HT1080 (cell line): Measurements from ENCODE around the gene LYPD6B. TPM values are rescaled to one million over a fixed set of nuclear protein-coding genes. Genes with fewer than 3 reads are reported as not detected.
A peak's percentile ranks its signal among the peaks of the same experiment; 100 is the strongest.

ENCODE experiments used
- DNase-seq: peaks from one replicate; pipeline ENCODE4 v3.0.0-alpha.2; 2015; ENCODE audit warnings: low read depth
- total RNA-seq: library from RNA; depleted of rRNA; stranded (reverse); fragments of >200 nt; shearing (Covaris generic); gene quantifications from 2 replicates; pipeline ENCODE4 v1.2.3, GENCODE V29; 2014

Gene LYPD6B
- total RNA-seq, 1 experiment from 2014 or later: 5.4 TPM

DNA sequence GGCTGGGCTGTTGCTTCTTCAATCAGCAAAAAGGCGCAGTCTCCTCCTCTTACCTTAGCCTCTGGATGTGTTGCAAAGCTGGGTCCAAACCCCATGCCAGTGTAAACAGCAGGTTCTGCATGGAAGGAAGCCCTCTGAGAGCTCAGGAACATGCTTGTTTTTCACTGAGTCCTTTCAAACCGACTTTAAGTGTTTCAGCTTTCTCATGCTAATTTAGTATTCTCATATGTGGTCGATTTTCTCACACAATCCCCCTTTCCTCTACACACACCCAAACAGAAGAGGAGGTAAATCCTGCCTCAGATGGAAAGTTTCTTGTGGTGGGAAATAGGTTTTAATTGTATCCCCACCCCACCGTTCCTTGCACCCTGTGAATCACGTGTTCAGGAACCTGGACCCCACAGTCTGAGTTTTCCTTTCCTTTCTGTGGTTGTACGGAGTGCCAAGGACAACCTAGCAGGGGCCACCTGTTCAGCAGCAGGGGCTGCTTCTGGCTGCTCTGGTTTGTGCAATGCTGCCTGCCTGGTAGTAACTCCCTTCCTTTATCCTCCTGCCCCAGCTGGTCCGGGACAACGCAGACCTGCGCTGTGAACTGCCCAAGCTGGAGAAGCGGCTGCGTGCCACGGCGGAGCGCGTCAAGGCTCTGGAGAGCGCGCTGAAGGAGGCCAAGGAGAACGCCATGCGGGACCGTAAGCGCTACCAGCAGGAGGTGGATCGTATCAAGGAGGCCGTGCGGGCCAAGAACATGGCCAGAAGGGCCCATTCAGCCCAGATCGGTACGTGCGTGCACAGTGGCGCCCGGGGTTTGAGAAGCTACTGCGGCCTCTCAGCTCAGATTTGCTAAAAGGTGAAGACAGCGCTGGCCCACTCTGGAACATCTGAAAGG is 28.7 kb upstream of the LYPD6B start:
- no peak for DNase-seq

DNA sequence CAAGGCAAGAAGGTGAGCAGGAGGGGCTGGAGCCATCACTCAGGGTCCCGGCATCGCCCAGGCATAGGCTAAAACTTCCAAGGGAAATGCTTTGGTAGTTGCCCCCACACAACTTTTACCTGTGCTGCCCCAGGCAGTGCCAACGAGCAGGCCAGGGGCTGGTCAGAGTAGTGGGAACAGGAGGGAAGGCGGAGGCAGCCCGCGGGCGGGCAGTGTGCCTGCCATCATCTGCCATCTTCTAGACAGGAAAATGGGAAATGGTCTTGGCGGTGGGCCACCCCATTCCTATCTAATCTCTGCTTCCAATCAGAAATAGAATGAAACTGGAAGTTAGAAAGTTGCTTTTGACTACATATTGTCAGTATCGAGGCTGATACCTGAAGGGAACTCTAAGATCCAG is 26.0 kb upstream of the LYPD6B start:
- no peak for DNase-seq

DNA sequence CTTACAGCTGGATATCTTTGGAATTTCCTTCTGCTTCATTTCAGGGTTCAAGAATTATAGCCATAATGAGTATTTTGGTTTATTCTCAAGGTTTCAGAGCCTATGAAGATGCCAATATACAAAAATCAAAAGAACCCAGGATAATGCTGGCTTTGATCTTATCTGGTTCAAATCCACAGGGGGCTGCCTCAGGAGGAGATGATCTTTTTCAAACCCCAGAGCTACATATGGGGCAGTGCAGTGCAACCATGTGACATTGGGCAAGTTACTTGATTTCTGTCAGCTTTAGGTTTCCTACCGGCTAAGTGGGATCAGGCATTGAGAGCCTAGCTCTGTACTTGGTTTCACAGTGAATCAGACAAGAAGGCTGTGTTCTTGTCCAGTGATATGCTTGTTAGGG is 23.0 kb upstream of the LYPD6B start:
- no peak for DNase-seq

DNA sequence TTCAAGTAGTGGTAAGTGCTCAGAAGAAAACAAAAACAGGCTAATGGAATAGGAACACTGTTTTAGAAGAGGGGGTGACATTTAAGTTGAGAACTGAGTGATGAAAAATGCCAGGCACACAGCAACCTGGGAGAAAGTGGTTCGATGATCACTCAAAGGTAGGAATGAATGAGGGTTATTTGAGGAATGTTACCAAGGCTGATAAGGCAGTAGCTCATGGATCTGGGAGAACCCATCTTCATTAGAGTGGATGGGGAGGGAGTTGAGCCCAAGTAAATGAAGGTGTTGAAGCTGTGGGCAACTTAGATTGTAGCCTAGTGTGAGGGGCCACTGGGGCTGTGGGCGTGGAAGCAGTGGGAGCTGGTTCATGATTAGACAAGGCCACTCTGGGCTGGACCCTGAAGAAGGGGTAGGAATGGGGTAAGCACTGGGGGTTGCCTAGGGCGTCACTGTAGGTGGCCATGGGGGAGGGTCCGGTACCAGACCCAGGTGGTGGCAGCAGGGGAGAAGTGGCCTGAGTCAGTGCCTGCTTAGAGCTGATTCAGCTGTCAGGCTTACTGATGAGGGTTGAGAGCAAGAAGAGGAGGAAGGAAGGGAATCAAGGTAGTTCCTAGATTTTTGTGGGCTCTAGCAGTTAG is 22.5 kb upstream of the LYPD6B start:
- DNase-seq: no peak

DNA sequence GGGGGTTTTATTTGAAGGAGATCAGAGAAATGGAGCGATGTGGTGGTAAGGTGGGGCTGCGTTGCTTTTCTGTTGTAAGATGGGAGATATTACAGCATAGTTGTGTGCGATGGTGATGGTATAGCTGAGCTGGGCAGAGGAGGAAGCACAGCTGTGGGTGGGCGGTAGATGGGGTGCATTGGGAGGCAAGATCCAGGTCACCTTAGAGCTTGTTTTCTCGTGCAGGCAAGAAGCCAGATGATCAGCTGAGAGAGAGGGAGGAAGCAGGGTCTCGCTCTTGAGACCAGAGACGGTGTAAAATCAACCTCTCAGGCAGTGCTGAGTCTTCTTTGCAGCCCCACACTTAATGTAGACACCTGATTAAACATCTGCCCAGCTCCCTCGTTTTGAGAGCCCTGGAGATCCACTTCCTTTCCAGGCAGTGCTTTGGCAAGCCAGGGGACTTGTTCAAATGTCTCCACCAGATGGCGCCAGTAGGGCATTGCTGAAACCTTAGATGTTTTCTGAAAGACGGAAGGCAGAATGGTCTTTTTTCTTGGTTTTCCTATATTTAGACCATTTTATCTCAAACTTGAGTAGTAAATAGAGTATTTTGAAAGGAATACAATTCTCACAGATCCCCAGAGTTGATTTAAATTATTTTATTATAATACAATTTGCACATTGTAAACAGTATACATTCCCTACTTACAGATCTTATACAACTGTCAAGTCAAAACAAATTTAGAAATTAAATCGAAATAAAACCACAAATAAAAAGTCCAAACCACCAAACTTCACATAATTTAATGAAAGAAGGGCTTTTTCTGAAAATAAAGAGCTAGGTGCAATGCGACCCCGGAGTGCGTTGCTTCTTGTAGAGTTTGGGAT is 21.1 kb upstream of the LYPD6B start:
- DNase-seq: peak; percentile 61

DNA sequence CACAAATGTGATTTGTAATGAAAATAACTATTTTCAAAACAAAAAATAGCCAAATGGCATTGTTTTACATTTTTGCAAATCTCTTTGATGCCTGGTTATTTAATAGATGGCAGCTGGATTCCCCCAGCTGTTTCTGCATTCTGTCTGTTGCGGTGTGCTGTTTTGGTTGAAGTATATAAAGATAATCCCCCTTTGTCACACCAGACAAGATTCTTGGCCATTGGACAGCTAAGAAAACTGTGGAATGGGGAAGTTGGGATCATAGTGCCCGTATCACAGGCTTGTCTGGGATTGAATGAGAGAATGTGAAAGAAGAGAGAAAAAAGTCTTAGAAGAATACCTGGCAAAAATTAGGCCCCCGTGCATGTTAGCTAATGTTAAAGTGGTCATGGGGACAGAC is 19.5 kb upstream of the LYPD6B start:
- DNase-seq: no peak

DNA sequence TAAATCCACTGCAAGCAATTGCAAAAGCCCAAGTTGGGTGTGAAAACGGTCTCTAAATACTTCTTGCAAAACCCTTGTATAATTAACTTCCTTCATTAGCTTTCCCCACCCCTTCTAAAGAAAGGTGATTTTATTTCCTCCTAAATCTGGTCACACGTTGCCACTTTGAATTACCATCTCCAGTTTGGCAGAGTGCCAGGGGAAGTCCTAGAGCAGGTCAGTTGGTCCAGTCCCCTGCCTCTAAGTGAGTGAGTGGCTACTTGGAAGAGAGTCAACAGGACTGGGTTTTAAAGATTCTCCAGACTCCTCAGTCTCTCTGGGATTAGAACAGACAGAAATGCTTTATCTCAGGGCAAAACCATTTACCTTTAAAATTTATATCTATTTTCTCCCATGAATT is 18.7 kb upstream of the LYPD6B start:
- DNase-seq: no peak

DNA sequence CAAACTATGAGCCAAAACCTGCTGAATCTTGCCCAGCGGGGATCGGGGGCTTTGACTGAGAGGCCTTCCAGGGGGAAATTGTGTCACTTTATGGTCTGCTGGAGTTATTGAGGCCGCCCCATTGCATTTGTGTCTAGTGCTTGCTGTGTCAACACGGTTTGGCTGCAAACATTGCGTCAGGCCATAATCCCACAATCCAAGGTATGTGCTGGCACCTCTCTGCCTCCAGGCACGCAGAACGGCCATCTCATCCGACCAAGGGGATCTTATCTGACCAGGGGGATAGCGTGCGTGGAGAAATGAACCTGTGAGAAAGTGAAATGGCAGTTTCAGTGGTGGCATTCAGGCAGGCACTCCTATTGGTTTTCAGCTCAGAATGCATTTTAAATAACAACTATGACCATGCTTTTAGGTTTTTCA is 18.1 kb upstream of the LYPD6B start:
- no peak for DNase-seq

DNA sequence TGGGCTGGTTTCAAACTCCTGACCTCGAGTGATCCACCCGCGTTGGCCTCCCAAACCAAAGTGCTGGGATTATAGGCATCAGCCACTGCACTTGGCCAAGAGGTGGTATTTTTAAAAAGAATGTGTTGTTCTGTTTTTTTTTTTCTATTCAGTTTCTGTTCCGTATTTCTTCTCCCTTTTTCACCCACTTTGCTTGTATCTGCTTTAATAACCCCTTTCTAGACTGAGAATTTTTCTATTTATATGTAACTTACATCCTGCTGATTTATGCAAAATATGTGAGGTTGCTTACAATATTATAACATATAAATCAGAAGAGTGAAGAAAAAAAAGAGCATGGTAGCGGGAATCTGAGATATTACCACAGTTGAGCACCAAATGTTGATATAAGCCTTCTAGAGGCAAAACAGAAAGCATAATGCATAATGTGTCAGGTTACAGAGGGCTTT is 17.2 kb upstream of the LYPD6B start:
- DNase-seq: no peak

DNA sequence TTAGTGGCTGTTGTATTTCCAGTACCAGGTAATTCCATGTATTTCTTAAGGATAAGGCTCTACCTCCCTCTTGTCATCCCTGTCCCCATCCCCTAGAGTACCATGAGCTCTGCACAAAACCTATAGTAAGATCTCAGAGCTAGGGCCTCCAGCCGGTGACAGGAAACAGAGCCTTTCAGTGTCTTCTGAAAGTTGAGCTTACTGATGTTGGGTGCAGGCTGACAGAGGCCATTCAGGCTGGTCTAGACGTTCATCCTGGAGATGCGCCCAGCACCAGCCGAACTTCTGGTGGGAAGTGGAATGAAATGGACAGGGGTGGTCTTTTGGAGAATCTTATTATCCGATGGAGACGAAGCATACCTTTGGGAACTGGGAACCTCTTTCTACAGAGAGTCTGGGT is 16.7 kb upstream of the LYPD6B start:
- no peak for DNase-seq

DNA sequence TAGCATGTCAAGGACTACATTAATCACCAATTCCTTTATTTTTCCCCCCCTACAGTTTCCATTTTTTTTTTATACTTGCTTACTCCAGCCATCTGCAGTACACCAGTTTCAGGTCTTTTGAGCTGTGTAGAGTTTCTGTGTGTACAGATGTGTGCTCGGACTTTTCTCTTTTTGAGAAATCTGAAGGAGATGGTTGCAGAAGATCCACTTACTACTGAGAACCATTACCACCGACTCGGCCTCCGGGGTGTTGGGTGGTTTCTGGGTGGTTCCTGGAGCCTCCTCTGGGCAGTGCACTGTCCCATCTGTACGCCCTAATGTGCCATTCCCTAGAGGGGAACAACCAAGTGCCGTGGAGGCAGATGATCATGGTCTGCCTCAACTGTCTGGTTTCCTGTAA is 15.4 kb upstream of the LYPD6B start:
- no peak for DNase-seq

DNA sequence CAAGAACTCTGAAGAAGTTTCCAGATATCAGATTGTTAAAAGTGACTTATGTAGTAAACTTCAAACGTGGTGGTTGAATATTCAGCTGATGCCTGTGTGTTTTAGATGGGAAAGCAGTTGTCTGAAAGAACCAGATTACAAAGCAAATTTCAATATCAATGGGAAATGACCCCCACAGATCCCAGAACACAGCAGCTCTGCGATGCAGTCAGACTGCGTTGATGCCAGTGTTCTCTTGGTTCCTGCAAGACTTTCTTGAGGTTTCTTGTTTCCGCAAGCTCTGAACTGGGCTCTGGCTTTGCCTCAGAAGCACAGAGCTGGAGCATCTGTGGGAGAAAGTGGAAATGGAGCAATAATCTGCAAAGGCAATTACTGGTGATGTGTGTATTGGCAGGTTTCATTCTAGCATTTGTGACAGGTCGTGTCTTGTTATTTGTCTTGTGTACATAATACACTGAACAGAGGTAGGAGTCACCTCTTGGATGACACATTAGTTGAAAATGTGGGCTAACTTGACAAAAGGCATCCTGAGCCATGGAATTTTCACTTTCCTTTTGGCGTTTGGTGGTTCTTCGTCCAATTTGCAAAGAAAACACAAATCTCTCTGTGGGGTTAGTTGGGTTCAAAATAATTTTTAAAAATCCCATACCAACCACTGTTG is 10.8 kb upstream of the LYPD6B start:
- DNase-seq: peak; percentile 8

DNA sequence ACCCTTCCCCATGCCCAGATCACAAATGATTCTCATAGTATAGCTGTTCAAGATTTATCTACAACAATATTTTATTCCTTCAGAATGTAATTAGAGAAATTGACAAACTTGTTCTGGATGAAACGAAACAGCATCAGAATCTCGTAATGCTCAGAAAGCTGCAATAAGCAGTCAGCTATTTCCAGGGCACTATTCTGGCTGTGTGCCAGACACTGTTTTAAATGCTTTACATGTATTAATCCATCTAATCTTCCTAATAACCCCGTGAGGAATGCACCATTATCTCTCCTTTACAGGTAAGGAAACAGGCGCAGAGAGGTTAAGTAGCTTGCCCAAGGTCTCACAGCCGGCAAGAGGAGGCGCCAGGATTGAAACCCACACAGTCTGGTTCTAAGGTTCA is 10.1 kb upstream of the LYPD6B start:
- DNase-seq: no peak

DNA sequence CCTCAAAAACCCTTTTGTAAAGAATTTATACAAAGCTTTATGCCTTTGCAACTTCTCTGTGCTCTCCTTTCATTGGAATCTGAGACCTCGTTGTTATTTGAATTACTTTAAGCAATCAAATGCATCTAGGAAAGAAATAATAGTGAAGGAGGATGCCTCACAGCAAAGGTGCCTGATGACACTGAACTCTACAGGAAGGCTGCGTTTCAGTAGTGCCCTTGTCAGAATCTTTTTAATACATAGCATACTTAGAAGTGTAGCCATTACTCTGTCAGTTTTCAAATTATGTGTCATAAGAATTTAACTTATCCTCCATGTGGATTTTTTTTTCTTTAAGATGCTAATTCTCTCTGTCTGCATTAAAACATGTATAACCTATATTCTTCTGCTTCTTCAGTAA is 9.6 kb upstream of the LYPD6B start:
- DNase-seq: no peak

DNA sequence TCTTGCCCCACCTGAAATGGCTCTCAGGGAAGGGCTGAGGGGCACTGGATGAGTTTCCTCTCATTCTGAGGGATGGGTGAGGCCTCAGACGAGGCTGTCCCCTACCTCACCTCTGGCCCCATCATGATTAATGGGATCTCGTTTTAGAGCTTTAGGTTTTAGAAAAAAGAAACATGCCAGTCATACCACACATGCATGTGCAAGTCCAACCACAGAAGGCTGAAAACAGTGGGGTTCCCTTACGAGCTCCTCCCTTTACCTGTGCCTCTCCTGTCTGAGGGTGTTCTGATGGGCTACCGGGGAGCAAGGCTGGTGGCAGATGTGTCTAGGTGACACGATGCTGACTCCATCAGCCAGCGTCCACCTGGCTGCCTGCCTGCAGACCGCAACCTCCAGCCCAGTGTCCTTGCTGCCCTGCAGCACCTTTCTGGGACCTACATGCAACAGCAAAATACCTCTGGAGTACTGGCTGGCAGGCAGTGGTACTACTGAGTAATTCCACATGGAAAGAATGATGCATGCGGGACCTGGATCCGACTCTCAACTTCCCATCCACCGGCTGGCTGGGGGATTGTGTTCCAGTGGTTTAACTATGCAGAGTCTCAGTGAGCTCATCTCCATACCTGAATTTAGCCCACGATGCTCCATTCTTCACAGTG is 9.1 kb upstream of the LYPD6B start:
- no peak for DNase-seq

DNA sequence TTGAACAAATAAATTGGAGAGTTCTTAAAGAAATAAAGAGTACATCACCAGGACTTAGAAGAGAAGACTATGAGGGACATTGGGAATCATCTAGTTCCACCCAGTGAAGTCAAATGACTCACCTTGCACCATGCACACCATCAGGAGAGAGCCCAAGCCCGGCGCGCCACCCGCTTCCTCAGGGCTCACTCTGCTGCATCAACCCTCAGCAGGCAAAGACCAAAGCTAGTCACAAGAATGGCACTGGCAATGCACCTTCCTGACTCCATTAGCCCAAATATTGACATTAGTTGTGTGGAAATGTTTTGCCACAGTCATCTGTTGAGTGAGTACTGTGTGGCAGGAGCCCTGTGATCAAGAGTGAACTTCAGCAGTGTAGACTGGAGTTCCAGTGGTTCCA is 7.1 kb upstream of the LYPD6B start:
- no peak for DNase-seq

DNA sequence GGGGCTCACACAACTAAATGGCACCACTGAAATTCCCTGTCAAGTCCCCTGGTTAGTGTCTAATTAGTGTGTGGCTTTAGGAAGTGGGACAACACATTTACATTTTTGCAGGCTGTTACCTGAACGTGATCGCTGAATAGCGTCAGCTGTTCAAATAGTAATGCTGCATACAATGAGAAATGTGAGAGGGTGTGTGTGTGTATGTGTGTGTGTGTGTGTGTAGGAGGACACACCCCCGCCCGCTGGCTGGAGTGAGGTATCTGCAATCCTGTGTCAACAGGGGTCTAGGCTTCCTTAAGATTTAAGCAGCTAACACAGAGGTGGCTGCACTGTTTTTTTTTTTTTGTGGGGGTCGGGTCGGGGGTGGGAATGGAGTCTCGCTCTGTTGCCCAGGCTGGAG is 4.8 kb upstream of the LYPD6B start:
- DNase-seq: no peak

DNA sequence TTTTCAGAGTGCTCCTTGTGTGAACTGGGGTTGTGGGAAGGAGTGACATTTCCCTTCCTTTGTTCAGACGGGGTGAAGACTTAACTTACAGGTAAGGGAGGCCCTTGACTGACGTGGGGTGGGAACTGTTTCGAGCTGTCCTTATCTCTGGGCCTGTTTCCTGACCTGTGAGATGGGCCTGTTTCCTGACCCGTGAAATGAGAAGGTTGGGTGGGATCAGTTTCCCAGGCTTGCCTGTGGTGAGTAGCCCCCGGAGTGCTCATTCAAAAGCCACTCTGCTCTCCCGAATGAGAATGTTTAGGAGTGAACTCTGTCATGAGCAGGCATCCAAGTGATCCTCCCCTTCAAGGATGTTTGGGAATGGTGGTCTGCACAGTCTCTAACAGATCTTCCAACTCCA is 4.1 kb upstream of the LYPD6B start:
- DNase-seq: no peak

DNA sequence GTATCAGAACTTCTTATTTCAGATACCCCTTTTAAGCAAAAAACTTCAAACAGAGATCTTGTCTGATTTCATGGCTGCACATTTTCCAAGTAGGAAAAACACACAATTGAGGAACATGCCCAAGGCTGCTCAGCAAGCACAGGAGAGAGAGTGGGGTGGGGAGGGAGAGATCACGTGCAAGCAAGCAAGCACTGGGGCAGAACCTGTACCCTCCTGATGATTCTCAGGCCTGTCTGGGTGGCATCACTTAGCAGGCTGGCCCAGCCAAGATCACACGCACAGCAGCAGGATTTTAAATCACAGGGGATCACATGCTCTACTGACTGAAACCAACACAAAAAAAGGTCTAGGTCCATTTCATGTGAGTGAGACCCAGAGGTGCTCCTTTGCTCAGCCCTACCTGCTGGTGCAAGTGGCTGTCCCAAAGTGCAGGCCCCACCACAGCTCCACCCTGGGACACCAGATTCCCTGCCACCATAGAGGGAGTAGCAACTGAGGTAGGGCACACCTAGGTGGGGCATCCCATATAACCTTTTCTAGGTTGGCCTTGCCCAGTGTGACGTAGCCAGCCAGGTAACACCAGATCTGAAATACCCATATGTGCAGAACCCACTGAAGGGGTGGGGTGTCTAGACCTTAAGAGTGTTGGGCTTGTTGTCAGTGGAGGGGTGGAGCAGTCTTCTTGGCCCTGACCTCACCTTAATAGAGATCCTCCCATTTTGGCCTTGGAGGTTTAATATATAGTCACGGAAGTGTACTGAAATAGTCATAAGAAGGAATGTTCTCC is 1.8 kb upstream of the LYPD6B start:
- no peak for DNase-seq

DNA sequence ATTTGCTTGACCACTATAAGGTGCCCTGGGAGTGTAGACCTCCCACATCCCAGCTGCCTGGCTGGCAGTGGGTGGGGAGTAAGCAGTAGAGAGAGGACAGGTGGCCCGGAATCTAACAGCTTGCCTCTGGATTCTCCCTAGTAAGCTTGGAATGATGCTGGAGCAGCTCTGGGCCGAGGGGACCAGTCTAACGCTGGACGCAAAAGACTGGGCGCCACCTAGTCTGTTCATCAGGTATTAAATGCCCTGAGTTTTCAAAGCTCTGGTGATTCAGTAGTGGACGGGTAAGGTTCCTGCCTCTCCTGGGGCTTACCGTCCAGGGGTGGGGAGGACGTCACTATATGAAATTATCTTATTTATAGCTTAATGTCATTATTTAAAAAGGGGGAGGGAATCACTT is 648 bp upstream of the LYPD6B start:
- DNase-seq: peak; percentile 34
